KMS-11 (cell line): Measurements from ENCODE around the gene MLPH.

Experiments used
- H2AFZ ChIP-seq: fragments of 200-600 bp; sonication (generic); 2 replicates; pipeline ENCODE4 v1.6.1; 2016; ENCODE audit warnings: antibody characterized with exemption, mixed run types, low read depth
- H3K27ac ChIP-seq: fragments of 200-600 bp; sonication (generic); 2 replicates; pipeline ENCODE4 v1.6.1; 2016; ENCODE audit warnings: mild to moderate bottlenecking, mixed run types
- H3K27me3 ChIP-seq: fragments of 200-600 bp; sonication (generic); 2 replicates; pipeline ENCODE4 v1.6.1; 2017; ENCODE audit warnings: mild to moderate bottlenecking, low read depth, mixed run types, moderate library complexity; ENCODE audit not compliant: insufficient read depth
- H3K36me3 ChIP-seq: fragments of 200-600 bp; sonication (generic); 2 replicates; pipeline ENCODE4 v1.6.1; 2017; ENCODE audit warnings: mild to moderate bottlenecking, mixed run types; ENCODE audit not compliant: insufficient read depth
- H3K4me1 ChIP-seq: fragments of 200-600 bp; sonication (generic); 2 replicates; pipeline ENCODE4 v1.6.1; 2016; ENCODE audit warnings: mild to moderate bottlenecking, low read depth, mixed run types; ENCODE audit not compliant: poor library complexity, severe bottlenecking
- H3K4me2 ChIP-seq: fragments of 200-600 bp; sonication (generic); 2 replicates; pipeline ENCODE4 v1.7.0; 2016; ENCODE audit warnings: mild to moderate bottlenecking, mixed run types
- H3K4me3 ChIP-seq: fragments of 200-600 bp; sonication (generic); IDR thresholded peaks from 2 replicates; pipeline ENCODE4 v1.6.1; 2017; ENCODE audit warnings: low read depth, low read length, mixed read lengths; ENCODE audit not compliant: insufficient read depth
- H3K79me2 ChIP-seq: fragments of 200-600 bp; sonication (generic); 2 replicates; pipeline ENCODE4 v1.6.1; 2016; ENCODE audit warnings: low read depth, mixed run types; ENCODE audit not compliant: insufficient read depth
- H3K9ac ChIP-seq: fragments of 200-600 bp; sonication (generic); 2 replicates; pipeline ENCODE4 v1.6.1; 2016; ENCODE audit warnings: mild to moderate bottlenecking, mixed run types
- H4K20me1 ChIP-seq: fragments of 200-600 bp; sonication (generic); 2 replicates; pipeline ENCODE4 v1.6.1; 2016; ENCODE audit warnings: mild to moderate bottlenecking, mixed run types; ENCODE audit not compliant: insufficient read depth
- CTCF ChIP-seq: fragments of 200-600 bp; sonication (generic); conservative IDR thresholded peaks from 2 replicates; pipeline ENCODE4 v1.6.1; 2017; ENCODE audit warnings: low read depth, mild to moderate bottlenecking, antibody characterized with exemption, low read length, moderate library complexity, mixed read lengths

MLPH gene

GRCh38 chr2:237591141-237591881 is 104.3 kb downstream of the MLPH start:
- Histone ChIP-seq H3K9ac (no peak overlapping the region), H3K4me2 (no peak overlapping the region), H3K4me3 (no peak overlapping the region), H3K36me3 (no peaks in the 10 kb centered on the region), H3K79me2 (no peaks in the 10 kb centered on the region), H3K27ac (no peak overlapping the region), H4K20me1 (no peaks in the 10 kb centered on the region), H3K4me1 (no peaks in the 10 kb centered on the region), H3K27me3 (no peaks in the 10 kb centered on the region), H2AFZ (no peak overlapping the region)
- TF ChIP-seq CTCF = no peak

GRCh38 chr2:237592425-237592980 is 105.5 kb downstream of the MLPH start:
- Histone ChIP-seq H3K27me3 (no peaks in the 10 kb centered on the region), H3K27ac (no peak overlapping the region), H3K4me3 (no peak overlapping the region), H3K4me2 (no peak overlapping the region), H3K9ac (no peak overlapping the region), H2AFZ (no peak overlapping the region), H3K36me3 (no peaks in the 10 kb centered on the region), H3K4me1 (no peaks in the 10 kb centered on the region), H4K20me1 (no peaks in the 10 kb centered on the region), H3K79me2 (no peaks in the 10 kb centered on the region)
- no peak for TF ChIP-seq CTCF

GRCh38 chr2:237593036-237593435 is 106.0 kb downstream of the MLPH start:
- H3K27ac ChIP-seq = no peak overlapping the region
- H3K79me2 ChIP-seq = no peaks in the 10 kb centered on the region
- H3K36me3 ChIP-seq = no peaks in the 10 kb centered on the region
- no peak for TF ChIP-seq CTCF
- no peaks in the 10 kb centered on the region for H4K20me1 ChIP-seq
- no peaks in the 10 kb centered on the region for H3K4me1 ChIP-seq
- no peak overlapping the region for H3K4me2 ChIP-seq
- H2AFZ ChIP-seq = no peak overlapping the region
- no peak overlapping the region for H3K4me3 ChIP-seq
- H3K27me3 ChIP-seq = no peaks in the 10 kb centered on the region
- H3K9ac ChIP-seq = no peak overlapping the region

GRCh38 chr2:237593596-237594320 is 106.7 kb downstream of the MLPH start:
- H3K36me3 ChIP-seq = no peaks in the 10 kb centered on the region
- no peak for TF ChIP-seq CTCF
- no peaks in the 10 kb centered on the region for H4K20me1 ChIP-seq
- no peaks in the 10 kb centered on the region for H3K79me2 ChIP-seq
- no peaks in the 10 kb centered on the region for H3K27me3 ChIP-seq
- no peak overlapping the region for H3K9ac ChIP-seq
- no peaks in the 10 kb centered on the region for H3K4me1 ChIP-seq
- H3K4me3 ChIP-seq = no peak overlapping the region
- H3K4me2 ChIP-seq = no peak overlapping the region
- no peak overlapping the region for H2AFZ ChIP-seq
- H3K27ac ChIP-seq = no peak overlapping the region
